ENCODE measurements around the gene EPM2AIP1. TPM values are rescaled to one million over a fixed set of nuclear protein-coding genes. Genes with fewer than 3 reads are reported as not detected.
A peak's percentile ranks its signal among the peaks of the same experiment; 100 is the strongest.

The EPM2AIP1 gene
- total RNA-seq, 4 donors from 2014 or later: 9.5 to 13.7 (median 10.4) TPM

DNA sequence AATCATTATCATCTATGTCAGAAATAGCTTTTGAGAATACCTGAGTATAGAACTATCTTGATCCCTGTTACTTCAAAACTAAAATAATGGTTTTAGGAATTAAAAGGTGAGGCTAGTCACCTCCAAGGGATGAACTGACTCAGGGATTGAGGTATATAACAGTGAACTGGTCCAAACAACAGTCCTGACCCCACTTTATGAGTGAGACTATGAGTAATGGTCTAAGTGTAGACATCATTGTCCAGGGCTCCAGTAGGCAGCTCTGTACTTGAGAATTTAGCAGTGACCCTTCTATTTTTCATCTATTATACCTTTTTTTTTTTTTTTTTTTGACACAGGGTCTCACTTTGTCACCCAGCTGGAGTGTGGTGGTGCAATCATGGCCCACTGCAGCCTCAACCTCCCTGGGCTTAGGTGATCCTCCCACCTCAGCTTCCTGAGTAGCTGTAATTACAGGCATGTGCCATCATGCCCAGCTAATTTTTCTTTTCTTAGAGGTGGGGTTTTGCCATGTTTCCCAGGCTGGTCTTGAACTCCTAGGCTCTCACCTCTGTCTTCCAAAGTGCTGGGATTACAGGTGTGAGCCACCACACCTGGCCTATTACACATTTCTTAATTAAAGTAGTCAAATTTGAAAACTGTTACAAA is 36.7 kb upstream of the EPM2AIP1 start:
- intact Hi-C loops (cut with DNase I): loop anchor here (5.0 kb wide), 1 partner anchor 183 kb away; no protein-coding TSS in a partner anchor
- Histone ChIP-seq H3K36me3 (peaks cover 7 to 75% (median 37%) of the 10 kb centered on the region in 4 donors), H3K4me3 (no peak overlapping the region), H3K27ac (replicated peaks in 1 of 4) (peak overlapping the region; percentile 38 to 61 (median 58)), H3K4me1 (peaks cover 32 to 44% (median 34%) of the 10 kb centered on the region in 4 donors), H3K27me3 (no peaks in the 10 kb centered on the region), H3K9me3 (no peaks in the 10 kb centered on the region)
- TF ChIP-seq POLR2AphosphoS5 (IDR thresholded peaks at IDR 0.05) (no peak), POLR2A (IDR thresholded peaks at IDR 0.05; ENCODE audit: low read depth) (no peak), EP300 (IDR thresholded peaks at IDR 0.05) (no peak)
- TF ChIP-seq, protein P1, sequence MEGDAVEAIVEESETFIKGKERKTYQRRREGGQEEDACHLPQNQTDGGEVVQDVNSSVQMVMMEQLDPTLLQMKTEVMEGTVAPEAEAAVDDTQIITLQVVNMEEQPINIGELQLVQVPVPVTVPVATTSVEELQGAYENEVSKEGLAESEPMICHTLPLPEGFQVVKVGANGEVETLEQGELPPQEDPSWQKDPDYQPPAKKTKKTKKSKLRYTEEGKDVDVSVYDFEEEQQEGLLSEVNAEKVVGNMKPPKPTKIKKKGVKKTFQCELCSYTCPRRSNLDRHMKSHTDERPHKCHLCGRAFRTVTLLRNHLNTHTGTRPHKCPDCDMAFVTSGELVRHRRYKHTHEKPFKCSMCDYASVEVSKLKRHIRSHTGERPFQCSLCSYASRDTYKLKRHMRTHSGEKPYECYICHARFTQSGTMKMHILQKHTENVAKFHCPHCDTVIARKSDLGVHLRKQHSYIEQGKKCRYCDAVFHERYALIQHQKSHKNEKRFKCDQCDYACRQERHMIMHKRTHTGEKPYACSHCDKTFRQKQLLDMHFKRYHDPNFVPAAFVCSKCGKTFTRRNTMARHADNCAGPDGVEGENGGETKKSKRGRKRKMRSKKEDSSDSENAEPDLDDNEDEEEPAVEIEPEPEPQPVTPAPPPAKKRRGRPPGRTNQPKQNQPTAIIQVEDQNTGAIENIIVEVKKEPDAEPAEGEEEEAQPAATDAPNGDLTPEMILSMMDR (IDR thresholded peaks at IDR 0.05): no peak
- DNase-seq (ENCODE audit: extremely low spot score): no peak

- WGBS: 95% methylated on average over 1 of the region's 1 CpG
- H3K4me1 ChIP-seq: peaks cover 32 to 44% (median 34%) of the 10 kb centered on the region in 4 donors
- no peak overlapping the region for H3K4me3 ChIP-seq
- intact Hi-C loops (cut with DNase I): loop anchor here (5.0 kb wide), 1 partner anchor 183 kb away; no protein-coding TSS in a partner anchor
- peak overlapping the region in 1 of 4 donors; percentile 60 for H3K27ac ChIP-seq (replicated peaks in 1 of 4)
- H3K9me3 ChIP-seq: no peaks in the 10 kb centered on the region
- TF ChIP-seq, protein P1 (IDR thresholded peaks at IDR 0.05): no peak
- TF ChIP-seq EP300 (IDR thresholded peaks at IDR 0.05): no peak
- TF ChIP-seq POLR2A (IDR thresholded peaks at IDR 0.05; ENCODE audit: low read depth): no peak
- no peak for TF ChIP-seq POLR2AphosphoS5 (IDR thresholded peaks at IDR 0.05)
- no peaks in the 10 kb centered on the region for H3K27me3 ChIP-seq
- peaks cover 7 to 75% (median 36%) of the 10 kb centered on the region in 4 donors for H3K36me3 ChIP-seq
- no peak for DNase-seq (ENCODE audit: extremely low spot score)
Observed at GRCh38 chr3:37029111-37029510, 36.2 kb upstream of the EPM2AIP1 start.

GRCh38 chr3:37028329-37028728 is 35.4 kb upstream of the EPM2AIP1 start:
- Histone ChIP-seq H3K36me3 (peaks cover 12 to 73% (median 37%) of the 10 kb centered on the region in 4 donors), H3K4me1 (peaks cover 32 to 44% (median 34%) of the 10 kb centered on the region in 4 donors), H3K4me3 (no peak overlapping the region), H3K9me3 (no peaks in the 10 kb centered on the region), H3K27ac (replicated peaks in 1 of 4) (no peak overlapping the region), H3K27me3 (no peaks in the 10 kb centered on the region)
- WGBS: 50% methylated on average over 1 of the region's 1 CpG
- TF ChIP-seq POLR2A (IDR thresholded peaks at IDR 0.05; ENCODE audit: low read depth) (no peak), POLR2AphosphoS5 (IDR thresholded peaks at IDR 0.05) (no peak), EP300 (IDR thresholded peaks at IDR 0.05) (no peak)
- TF ChIP-seq, protein P1 (IDR thresholded peaks at IDR 0.05): no peak
- intact Hi-C loops (cut with DNase I): loop anchor here (5.0 kb wide), 1 partner anchor 184 kb away; no protein-coding TSS in a partner anchor
- DNase-seq (ENCODE audit: extremely low spot score): no peak

DNA sequence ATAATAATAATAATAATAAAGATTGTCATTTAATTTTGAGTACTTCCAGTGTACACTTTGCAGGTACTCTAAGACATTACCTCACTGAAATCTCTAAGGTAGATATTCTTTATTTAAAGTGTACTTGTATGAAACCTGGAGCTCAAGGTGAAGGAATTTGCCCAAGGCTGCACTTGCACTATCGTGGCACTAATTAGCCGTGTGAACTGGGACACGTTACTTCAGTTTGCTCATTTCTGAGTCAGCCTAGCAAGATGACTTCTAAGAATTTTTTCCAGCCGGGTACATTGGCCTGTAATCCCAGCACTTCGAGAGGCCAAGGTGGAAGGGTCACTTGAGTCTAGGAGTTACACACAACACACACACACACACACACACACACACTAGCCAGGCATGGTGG is 33.9 kb upstream of the EPM2AIP1 start:
- DNase-seq (ENCODE audit: extremely low spot score): no peak
- TF ChIP-seq POLR2AphosphoS5 (IDR thresholded peaks at IDR 0.05): no peak
- no peak for TF ChIP-seq EP300 (IDR thresholded peaks at IDR 0.05)
- no peak for TF ChIP-seq POLR2A (IDR thresholded peaks at IDR 0.05; ENCODE audit: low read depth)
- TF ChIP-seq, protein P1 (IDR thresholded peaks at IDR 0.05): no peak
- Histone ChIP-seq H3K4me3 (no peak overlapping the region), H3K27ac (replicated peaks in 1 of 4) (no peak overlapping the region), H3K4me1 (peaks cover 22 to 33% (median 26%) of the 10 kb centered on the region in 4 donors), H3K36me3 (peaks cover 22 to 77% (median 48%) of the 10 kb centered on the region in 4 donors), H3K27me3 (no peaks in the 10 kb centered on the region), H3K9me3 (no peaks in the 10 kb centered on the region)
- WGBS: 91% methylated on average over 5 of the region's 5 CpGs
- intact Hi-C loops (cut with DNase I): loop anchor here (5.0 kb wide), 1 partner anchor 185 kb away; no protein-coding TSS in a partner anchor

Data from esophagus muscularis mucosa (tissue), 4 donors.